HEK293 (cell line): ENCODE measurements around the gene RTN4.

Experiments
- ZNF114 ChIP-seq: fragments of 450-650 bp; formaldehyde crosslinking; IDR thresholded peaks from 2 replicates; pipeline ENCODE4 v1.5.0; 2017; ENCODE audit warnings: missing biosample characterization, missing genetic modification characterization
- ZNF274 ChIP-seq, 2 experiments: fragments of 200-500 bp in 1 of 2; fragments of 450-650 bp in 1 of 2; sonication (Bioruptor generic) in 1 of 2; formaldehyde crosslinking in 1 of 2; IDR thresholded peaks; 2 replicates each; pipeline versions ENCODE4 v1.5.1 to v1.6.1; 2014 to 2016; ENCODE audit warnings: borderline replicate concordance in 1 of 2, inconsistent platforms in 1 of 2, low read length in 1 of 2, missing biosample characterization in 1 of 2, missing genetic modification characterization in 1 of 2
- TF ChIP-seq, protein P1 (sequence below): fragments of 450-650 bp; formaldehyde crosslinking; IDR thresholded peaks from 2 replicates; pipeline ENCODE4 v1.5.1; 2016; ENCODE audit warnings: missing biosample characterization, missing genetic modification characterization
- TF ChIP-seq, protein P2 (sequence below): fragments of 450-650 bp; formaldehyde crosslinking; IDR thresholded peaks from 2 replicates; pipeline ENCODE4 v1.5.1; 2016; ENCODE audit warnings: missing biosample characterization, missing genetic modification characterization
- TF ChIP-seq, protein P3 (sequence below): fragments of 450-650 bp; formaldehyde crosslinking; IDR thresholded peaks from 2 replicates; pipeline ENCODE4 v1.5.1; 2017; ENCODE audit warnings: missing biosample characterization, mild to moderate bottlenecking, missing genetic modification characterization, moderate library complexity

DNA sequence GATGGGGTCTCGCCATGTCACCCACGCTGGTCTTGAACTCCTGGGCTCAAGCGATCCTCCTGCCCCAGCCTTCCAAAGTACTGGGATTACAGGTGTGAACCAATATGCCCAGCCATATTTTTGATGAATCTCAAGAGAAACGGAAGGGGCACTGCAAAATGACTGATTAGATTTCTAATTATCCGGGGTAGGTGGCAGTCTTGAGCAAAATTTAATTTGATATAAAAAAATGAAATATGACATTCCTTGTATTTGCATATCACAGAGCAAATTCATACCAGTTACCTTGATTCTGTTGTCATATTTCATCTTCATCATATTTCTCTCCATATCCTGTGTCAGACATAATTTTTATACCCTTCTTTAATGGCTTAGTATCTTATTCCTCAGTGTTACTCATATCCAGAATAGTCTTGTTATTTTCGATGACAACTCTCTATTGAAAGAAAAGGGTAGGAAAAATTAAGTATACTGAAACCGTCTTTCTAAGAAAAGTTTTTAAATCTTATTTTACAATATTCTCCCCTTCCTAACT, 30.0 kb upstream of the RTN4 start:
- TF ChIP-seq, protein P1, sequence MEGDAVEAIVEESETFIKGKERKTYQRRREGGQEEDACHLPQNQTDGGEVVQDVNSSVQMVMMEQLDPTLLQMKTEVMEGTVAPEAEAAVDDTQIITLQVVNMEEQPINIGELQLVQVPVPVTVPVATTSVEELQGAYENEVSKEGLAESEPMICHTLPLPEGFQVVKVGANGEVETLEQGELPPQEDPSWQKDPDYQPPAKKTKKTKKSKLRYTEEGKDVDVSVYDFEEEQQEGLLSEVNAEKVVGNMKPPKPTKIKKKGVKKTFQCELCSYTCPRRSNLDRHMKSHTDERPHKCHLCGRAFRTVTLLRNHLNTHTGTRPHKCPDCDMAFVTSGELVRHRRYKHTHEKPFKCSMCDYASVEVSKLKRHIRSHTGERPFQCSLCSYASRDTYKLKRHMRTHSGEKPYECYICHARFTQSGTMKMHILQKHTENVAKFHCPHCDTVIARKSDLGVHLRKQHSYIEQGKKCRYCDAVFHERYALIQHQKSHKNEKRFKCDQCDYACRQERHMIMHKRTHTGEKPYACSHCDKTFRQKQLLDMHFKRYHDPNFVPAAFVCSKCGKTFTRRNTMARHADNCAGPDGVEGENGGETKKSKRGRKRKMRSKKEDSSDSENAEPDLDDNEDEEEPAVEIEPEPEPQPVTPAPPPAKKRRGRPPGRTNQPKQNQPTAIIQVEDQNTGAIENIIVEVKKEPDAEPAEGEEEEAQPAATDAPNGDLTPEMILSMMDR (tag by site-specific recombination): no peak
- TF ChIP-seq, protein P2, sequence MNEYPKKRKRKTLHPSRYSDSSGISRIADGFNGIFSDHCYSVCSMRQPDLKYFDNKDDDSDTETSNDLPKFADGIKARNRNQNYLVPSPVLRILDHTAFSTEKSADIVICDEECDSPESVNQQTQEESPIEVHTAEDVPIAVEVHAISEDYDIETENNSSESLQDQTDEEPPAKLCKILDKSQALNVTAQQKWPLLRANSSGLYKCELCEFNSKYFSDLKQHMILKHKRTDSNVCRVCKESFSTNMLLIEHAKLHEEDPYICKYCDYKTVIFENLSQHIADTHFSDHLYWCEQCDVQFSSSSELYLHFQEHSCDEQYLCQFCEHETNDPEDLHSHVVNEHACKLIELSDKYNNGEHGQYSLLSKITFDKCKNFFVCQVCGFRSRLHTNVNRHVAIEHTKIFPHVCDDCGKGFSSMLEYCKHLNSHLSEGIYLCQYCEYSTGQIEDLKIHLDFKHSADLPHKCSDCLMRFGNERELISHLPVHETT (tag by site-specific recombination): no peak
- TF ChIP-seq, protein P3, sequence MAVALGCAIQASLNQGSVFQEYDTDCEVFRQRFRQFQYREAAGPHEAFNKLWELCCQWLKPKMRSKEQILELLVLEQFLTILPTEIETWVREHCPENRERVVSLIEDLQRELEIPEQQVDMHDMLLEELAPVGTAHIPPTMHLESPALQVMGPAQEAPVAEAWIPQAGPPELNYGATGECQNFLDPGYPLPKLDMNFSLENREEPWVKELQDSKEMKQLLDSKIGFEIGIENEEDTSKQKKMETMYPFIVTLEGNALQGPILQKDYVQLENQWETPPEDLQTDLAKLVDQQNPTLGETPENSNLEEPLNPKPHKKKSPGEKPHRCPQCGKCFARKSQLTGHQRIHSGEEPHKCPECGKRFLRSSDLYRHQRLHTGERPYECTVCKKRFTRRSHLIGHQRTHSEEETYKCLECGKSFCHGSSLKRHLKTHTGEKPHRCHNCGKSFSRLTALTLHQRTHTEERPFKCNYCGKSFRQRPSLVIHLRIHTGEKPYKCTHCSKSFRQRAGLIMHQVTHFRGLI: no peak
- TF ChIP-seq ZNF274 (IDR thresholded peaks at IDR 0.05; ENCODE audit: low read length) (no peak), ZNF274 (tag by site-specific recombination; IDR thresholded peaks at IDR 0.05; ENCODE audit: borderline replicate concordance) (no peak), ZNF114 (tag by site-specific recombination) (no peak)
